ENCODE measurements around the gene TMTC4. TPM values are rescaled to one million over a fixed set of nuclear protein-coding genes. Genes with fewer than 3 reads are reported as not detected.
"Not testable (repeated sequence)": the region's sequence is repeated elsewhere in the genome, so short reads cannot be mapped to it uniquely, and the experiment has no call there.

Gene TMTC4
- total RNA-seq, 1 donor from 2014 or later = 47.8 TPM

- no peak for DNase-seq (ENCODE audit: low read depth)
Observed at GRCh38 chr13:100627120-100627519, 47.5 kb downstream of the TMTC4 start.

DNA sequence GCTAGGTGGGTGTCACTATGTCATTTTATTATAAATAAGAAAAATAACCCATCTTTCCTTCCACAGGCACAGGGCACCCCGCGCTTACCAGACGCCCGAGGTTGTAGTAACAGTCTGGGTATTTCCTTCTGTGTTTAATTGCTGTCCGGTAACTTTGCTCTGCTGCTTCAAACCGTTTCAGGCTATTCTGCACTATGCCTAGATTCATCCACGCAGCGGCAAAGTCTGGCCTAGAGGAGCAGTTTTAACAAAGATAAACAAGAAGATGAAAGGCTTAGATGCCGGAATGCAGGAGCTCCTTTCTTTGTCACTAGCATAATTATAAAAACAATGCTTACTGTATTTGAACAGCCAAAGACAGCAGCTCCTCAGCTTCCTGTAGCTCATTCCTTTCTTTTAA, 49.1 kb downstream of the TMTC4 start:
- DNase-seq (ENCODE audit: low read depth) = no peak

DNA sequence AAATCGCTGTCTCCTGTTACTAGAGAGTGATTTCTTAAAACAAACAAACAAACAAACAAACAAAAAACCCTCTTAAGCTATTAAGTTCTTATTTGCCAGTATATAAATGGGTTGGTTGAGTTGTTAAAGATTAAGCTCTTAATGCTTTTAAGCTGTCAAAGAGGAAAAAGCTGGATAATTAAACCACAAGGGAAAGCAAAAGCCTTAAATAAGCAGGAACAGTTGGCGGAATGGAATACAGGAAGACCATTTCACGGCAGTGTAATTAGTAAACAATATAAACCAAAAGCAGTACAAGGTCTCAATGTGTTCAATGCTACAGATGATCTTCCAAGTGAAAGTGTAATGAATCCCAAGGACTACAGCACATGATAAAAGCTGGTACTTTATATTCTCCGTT, 53.8 kb downstream of the TMTC4 start:
- DNase-seq (ENCODE audit: low read depth) = no peak

DNA sequence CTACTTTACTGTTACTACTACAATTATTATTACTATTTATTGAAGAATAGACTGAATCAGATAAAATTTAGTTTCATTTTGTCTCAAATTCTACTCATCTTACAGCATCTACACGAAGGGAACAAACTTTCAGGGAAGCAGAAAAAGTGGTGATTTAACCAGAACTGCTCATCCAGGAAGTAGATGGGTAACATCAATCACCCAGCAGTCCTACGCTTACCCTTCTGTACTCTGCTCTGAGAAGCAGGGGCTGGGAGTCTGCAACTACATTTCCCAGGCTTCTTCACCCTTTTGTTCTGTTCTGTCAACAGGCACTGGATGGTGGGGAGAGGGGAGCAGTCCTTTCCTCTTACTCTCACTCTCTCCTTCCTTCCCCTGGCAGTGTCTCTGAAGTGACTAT, 54.7 kb downstream of the TMTC4 start:
- DNase-seq (ENCODE audit: low read depth) = no peak

DNA sequence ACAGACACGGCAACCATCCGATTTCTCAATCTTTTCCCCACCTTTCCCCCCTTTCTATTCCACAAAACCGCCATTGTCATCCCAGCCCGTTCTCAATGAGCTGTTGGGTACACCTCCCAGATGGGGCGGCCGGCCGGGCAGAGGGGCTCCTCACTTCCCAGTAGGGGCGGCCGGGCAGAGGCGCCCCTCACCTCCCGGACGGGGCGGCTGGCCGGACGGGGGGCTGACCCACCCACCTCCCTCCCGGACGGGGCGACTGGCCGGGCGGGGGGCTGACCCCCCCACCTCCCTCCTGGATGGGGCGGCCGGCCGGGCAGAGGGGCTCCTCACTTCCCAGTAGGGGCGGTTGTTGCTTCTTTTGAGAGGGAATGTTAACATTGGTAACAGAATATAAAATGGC, 55.7 kb downstream of the TMTC4 start:
- not testable (repeated sequence) for DNase-seq (ENCODE audit: low read depth)

DNA sequence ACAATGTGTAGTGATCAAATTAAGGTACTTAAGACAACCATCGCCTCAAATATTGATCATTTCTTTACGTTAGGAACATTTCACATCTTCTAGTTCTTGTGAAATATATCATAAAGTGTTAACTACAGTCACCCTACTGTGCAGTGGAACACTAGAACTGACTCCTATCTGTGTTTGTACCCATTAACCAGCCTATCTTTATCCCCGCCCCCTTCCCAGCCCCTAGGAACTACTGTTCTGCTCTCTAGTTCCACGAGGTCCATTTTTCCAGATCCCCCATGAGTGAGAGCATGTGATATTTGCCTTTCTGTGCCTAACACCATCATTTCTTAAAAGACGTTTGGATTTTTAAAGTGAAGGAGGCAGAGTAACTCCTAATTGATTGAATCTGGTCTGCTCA, 61.6 kb downstream of the TMTC4 start:
- DNase-seq (ENCODE audit: low read depth) = no peak

DNA sequence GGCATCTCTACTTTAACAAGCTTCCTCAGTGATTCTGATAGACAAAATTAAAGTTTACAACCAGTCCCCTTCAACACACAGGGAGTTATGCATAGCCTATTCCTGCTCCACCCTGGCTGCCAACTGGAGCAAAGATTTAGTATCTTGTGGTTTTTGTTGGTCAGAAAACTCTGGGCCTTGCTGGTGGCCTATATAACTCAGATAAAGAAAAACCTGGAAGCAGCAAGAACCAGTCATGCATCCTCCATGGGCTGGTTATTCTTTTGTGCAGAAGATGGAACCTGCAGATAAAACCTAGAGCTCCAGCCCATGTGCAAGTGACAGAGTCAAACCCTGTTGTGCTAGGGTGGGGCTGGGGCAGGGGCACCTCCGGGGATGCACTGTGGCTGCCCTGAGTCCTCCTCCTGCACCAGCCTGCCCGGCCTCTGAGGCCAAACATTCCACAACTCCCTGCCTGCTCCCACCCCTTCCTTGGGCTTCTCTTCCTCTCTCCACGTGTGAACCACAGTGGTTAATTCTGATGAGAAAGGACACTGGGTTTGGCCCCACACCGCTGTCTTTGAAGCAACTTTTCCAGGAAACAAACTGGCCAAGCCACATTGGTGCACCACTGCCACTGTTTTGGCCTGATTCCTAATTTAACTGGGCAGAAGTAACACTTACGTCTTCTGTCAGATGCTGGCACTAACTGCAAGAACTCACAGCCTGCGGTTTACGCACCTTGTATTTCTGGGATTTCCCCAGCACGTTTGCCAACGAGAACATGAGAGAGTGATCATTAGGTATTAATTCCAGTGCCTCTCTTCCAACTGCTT, 62.7 kb downstream of the TMTC4 start:
- DNase-seq (ENCODE audit: low read depth) = peak; percentile 26

DNA sequence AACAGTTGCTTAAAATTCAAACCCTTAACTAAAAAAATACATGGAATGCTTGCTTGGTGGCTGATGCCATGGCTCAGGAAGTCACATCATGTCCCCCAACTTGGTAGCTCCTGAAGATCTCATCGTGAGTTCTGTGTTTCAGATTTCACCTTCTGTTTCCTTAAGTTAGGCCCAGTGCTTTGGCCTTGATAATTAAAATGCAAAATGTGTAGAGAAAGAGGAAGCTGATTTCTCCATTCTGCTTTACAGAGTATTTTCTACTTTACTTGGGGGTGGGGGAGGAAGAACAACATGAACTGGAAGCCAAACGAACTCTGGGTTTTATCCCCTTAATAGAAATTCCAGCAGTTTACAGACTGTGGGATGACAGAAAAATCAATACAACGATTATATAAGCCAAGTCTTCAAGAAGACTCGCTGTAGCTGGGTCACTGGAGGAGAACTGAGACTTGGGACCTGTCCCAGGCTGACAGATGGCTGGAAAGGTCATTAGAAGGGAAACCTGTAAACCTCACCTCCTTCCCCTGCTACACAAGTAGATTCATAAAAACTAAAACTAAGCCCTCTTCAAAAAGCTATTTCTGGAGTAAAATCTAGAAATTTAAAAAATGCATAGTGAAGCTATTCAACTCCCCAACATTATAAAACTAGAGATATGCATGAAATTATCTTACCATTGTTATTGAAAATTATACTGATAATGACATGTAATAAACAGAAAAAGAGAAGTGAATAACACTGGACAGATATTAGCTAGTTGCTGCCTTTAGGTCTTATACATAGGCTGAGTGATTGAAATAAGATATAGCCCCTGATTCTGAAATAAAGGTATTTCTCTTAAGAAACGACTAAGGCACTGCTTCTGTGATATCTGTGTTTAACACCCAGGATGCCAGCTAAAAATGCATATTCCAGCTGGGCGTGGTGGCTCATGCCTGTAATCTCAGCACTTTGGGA, 63.9 kb downstream of the TMTC4 start:
- no peak for DNase-seq (ENCODE audit: low read depth)

GRCh38 chr13:100608906-100609305, 65.7 kb downstream of the TMTC4 start:
- DNase-seq (ENCODE audit: low read depth) = no peak

DNA sequence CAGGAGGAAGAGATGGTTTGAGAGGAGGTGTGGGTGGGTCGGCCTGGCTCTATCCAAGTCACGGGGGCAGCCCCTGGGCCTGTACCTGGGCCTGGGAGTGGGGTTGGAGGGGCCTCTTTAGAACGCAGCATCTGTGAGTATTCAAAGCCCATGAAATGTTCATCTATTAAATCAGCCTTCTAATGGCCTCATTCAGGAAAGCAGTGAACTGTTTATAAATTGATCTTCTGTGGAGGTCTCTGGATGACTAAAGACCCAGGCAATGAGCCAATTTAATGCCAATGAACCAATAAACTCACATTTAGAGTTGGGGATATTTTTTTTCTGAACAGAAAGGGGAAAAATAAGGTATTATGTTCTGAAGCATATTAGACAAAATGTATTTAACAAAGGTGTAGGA, 66.1 kb downstream of the TMTC4 start:
- no peak for DNase-seq (ENCODE audit: low read depth)

GRCh38 chr13:100604918-100605710, 69.5 kb downstream of the TMTC4 start:
- DNase-seq (ENCODE audit: low read depth) = no peak

- no peak for DNase-seq (ENCODE audit: low read depth)
Observed at GRCh38 chr13:100602493-100603111, 72.0 kb downstream of the TMTC4 start.

DNA sequence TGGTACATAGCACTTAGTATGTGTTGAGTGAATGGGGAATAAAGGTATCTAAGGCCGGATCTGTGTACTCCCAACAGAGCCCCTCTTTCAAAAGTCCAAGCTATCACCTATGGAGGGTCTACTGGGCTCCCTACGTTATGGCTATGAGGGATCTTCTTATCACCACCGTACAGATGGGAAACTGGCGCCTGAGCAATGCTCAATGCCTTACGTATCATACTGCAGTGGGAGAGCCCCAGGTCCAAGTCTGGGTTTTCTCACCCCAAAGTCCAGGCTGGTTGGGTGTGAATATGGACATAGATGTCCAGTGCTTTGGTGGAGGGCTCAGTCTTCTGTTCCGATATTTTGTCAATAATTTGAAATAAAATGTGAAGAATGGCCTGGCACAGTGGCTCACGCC, 72.9 kb downstream of the TMTC4 start:
- DNase-seq (ENCODE audit: low read depth) = no peak

GRCh38 chr13:100600915-100601314, 73.7 kb downstream of the TMTC4 start:
- DNase-seq (ENCODE audit: low read depth) = no peak

- no peak for DNase-seq (ENCODE audit: low read depth)
Observed at GRCh38 chr13:100600461-100600860, 74.1 kb downstream of the TMTC4 start.

DNA sequence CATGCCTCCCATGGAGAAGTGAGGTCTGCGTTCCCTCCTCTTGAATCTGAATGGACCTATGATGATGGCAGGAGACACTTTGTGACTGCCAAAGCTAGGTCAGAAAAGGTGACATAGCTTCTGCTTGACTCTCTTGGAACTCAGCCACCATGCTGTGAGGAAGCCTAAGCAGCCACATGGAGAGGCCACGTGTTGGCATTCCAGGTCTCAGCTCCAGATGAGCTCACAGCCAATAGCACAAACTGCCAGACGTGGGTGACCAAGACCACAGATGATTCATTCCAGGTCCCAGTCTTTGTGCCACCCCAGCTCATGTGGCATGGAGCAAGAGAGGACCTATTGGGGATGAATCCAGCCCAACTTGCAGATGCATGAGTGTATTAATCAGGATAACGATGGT, 77.3 kb downstream of the TMTC4 start:
- no peak for DNase-seq (ENCODE audit: low read depth)

- DNase-seq (ENCODE audit: low read depth) = no peak
Observed at GRCh38 chr13:100596516-100596915, 78.1 kb downstream of the TMTC4 start.

GRCh38 chr13:100594731-100595130, 79.9 kb downstream of the TMTC4 start:
- no peak for DNase-seq (ENCODE audit: low read depth)

- DNase-seq (ENCODE audit: low read depth) = no peak
Observed at GRCh38 chr13:100594255-100594654, 80.3 kb downstream of the TMTC4 start.

DNA sequence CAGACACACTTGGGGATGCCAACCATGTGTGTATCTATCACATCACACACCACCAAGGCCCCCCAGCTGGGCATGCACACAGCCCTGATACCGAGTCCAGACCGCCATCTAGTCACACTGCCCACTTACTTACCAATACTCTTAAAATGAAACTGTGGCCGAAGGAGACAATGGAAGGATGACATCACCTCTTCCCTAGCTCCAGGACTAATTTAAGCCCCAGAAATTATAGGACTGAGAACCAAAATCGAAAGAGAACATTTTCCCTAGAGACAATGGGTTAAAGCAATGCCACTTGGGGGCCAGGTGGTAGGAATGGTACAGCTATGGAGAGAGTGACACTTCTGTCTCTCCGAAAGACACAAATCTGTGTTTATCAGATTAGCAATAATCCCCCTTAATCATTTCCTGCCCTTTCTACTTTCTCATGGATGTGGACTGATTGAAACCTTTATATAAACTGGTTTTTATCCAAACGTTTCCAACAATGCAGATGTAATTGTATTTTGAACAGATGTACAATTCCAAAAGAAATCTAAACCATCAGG, 85.3 kb downstream of the TMTC4 start:
- DNase-seq (ENCODE audit: low read depth) = no peak
